GM18511 (cell line): ENCODE results near the gene RTN4RL2.
A peak's percentile ranks its signal among the peaks of the same experiment; 100 is the strongest.

Experiments
- ATAC-seq: cut with Tn5 transposase; IDR thresholded peaks from one replicate; pipeline ENCODE4 v1.9.1; 2021; ENCODE audit warnings: mild to moderate bottlenecking, moderate library complexity; ENCODE audit not compliant: unreplicated experiment

RTN4RL2 gene

GRCh38 chr11:57479911-57480310 lies 19.6 kb downstream of the RTN4RL2 start:
- no peak for ATAC-seq

DNA sequence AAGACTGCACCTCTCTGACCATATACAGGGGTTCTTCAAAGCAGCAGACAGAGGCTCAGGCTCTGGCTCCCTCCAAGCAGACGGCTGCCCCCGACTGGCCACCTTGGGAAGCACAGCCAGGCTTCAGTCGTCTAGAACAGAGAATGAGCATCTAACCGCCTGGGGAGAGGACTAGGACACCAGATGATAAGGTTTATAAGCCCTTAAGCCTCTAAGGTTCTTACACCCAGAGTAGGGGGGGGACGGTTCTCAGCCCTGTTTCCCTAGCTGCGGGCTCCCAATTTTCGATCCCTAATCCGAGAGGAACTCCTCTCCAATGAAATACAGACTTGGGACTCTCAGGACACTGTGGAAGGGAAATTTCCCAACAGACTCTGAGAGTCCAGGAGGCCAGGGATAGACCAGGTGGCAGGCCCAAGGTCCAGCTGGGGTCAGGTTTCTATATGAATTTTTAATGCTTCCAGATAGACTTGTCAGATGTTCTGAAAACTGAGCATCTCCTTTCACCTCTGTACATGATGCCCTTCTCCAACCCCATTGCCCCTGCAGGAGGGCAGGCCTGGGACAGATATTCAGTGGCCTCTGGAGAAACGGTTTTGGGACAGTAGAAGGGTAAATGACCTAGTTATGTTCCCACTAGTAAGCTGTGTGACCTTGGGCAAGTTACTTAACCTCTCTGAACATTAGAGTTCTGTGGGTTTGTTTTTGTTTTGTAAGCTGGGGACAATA lies 20.2 kb downstream of the RTN4RL2 start:
- ATAC-seq, result peak; percentile 19

- ATAC-seq, result no peak
These were observed 21.0 kb downstream of the RTN4RL2 start for GRCh38 chr11:57481315-57481714.

DNA sequence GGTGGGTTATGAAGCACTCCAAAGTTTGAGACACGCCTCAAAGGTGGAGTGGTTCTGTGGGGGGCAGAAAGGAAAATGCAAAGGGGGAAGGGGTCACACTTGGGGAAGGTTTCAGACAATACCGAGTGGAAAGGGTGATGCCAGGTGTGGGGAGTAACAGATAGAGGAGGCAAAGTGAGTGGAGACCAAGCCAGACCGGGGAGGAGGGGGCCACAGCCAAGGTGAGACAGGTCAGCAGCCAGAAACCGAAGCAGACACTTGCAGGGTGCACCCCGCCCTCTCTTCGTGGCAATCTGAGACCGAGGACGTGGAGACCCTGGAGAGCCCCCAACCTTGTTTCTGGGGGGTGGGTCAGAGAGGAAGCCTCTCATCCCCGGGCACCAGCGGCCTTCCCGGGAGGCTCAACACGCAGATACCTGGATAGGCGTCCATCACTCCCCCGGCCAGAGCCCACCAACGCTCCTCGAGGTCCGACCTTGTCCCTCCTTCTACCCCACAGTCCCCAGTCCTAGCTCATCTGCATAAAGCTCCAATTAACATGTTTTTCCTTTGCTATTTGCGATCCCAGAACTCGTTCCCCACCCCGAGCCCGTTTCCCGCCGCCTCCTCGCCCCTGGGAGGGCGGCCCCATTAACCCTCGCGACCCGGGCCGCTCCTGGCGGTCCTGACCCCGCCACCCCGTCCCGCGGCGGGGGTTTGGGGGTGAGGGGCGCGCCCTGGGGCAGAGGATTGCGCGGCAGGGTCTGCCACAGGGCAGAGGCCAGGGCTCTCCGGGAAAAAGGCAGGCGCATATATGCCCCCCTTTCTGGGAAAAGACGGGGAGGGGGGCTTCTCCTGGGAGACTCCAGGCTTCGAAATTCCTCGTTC lies 21.8 kb downstream of the RTN4RL2 start:
- ATAC-seq, result no peak

DNA sequence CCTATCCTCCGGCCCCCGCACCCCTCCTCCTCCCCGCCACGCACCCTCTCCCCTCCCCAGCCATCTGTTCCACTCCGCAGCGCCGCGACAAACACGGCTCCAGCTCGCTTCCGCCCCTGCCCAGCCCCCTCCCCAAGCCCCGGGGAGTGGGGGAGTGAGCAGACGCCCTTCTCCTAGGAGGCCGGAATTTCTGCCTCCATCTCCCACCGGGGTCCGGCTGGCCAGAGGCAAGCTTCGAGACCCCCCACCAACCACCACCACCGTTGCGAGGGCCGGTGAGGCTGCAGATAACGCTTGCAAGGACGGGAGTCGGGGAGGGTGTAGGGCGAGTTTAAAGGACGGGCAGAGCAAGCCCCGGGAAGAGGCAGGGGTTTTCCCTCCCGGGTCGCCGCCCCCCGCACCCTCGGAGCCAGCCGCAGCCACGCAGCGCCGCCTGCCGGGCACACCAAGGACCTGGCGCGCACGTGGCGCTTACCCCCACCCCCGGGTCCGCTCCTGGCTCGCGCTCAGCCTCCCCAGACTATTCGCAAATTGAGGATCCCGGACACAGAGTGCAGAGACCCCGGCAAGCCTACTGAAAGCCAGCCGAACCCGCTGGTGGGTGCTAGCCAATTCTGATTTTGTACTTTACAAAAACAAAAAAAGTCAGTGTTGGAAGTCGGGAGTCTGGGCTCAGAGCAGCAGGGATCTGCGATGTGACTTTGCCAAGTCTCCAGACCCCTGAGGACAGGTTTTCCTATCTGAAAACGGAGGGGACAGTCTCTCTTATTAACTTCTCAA lies 22.6 kb downstream of the RTN4RL2 start:
- ATAC-seq, result peak; percentile 52

GRCh38 chr11:57483562-57483918 lies 23.2 kb downstream of the RTN4RL2 start:
- no peak for ATAC-seq

DNA sequence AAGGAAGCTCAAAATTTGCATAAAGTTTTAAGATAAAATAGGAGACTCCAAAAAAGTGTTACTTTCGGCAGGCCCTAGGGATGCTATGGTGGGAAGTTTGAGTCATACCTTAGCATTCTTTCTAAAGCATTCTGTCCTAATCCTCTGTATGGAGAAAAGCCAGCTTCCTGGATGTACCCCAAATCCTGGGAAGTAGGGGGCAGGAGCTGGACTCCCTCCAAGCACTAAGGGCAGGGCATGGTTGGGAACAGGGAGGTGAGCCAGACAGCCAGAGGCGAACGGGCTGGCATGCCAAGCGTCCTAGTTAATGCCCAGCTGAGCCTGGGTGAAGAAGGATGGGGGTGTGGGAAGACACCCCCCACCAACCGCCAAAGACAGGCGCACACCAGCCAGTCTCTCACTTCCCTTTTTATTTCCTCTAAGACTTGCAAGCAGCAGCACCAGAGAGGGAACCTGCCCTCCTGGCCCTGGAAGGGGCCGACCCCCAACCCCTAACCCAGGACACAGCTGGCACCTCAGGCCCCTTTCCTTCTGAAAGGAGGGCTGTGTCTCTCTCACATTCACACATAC lies 23.9 kb downstream of the RTN4RL2 start:
- ATAC-seq, result peak; percentile 79

- no peak for ATAC-seq
These were observed 25.1 kb downstream of the RTN4RL2 start for GRCh38 chr11:57485217-57485990.

DNA sequence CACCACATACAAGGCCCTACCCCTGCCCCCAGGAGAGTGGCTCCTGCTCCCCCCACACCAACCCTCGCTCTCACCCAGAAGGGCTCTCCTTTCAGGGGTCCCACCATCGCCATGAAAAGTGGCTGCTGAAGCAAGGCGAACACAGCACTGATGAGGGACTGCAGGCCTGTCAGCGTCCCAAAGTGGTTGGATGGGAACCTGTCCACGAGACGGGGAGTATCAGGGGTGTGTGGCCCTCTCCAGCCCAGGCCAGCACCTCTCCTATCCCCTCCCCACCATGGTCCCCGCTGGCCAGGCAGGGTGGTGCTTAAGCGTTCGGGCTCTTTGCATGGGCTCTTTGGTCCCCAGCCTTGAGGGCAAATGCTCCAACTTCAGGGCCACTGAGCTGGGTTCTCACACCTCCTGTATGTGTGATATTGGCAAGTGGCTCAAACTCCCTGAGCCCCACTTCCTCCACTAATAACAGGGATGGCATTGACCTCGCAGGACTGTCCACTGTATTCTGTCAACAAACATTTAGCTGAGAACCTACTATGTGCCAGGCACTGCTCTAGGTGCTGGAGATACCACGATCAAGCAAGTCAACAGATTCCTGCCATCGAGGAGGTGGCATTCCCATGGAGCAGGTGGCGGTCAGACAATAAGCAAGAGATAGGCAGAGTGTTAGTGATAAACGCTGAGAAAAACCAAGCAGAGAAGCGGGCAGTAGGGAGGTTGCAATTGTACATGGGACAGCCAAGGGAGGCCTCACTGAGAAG lies 26.9 kb downstream of the RTN4RL2 start:
- ATAC-seq, result no peak

DNA sequence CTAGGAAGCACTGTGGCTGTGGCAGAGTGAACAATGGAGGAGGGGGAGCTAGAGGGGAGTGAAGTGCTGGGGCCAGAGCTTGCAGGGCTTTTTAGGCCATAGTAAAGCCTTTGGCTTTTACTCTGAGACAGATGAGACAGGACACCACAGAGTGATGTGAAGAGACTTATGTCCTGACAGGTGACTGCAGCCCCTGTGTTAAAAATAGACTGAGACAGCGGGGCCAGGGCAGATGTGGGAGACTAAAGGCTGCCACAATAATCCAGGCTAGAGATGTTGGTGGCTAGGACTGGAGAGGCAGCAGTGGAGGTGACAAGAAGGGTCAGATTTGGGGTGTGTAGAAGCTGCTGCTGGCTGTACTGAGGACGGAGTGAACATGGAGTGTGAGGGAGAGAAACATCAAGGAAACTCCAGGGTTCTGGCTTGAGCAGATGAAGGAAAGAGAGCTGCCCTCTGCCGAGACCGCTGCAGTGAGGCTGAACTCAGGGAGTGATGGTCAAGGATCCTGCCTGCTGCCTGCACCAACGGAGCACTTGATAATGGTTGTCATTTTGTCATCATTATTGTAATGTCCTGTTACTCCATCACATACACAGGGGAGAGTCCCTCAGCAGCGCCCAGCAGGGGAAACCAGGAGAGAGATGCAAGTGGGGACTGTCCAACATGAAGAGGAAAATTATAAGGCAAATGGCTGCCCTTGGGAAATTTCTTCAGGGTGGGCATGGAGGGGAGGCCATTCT lies 27.8 kb downstream of the RTN4RL2 start:
- no peak for ATAC-seq

GRCh38 chr11:57490456-57491248 lies 30.3 kb downstream of the RTN4RL2 start:
- ATAC-seq, result no peak

DNA sequence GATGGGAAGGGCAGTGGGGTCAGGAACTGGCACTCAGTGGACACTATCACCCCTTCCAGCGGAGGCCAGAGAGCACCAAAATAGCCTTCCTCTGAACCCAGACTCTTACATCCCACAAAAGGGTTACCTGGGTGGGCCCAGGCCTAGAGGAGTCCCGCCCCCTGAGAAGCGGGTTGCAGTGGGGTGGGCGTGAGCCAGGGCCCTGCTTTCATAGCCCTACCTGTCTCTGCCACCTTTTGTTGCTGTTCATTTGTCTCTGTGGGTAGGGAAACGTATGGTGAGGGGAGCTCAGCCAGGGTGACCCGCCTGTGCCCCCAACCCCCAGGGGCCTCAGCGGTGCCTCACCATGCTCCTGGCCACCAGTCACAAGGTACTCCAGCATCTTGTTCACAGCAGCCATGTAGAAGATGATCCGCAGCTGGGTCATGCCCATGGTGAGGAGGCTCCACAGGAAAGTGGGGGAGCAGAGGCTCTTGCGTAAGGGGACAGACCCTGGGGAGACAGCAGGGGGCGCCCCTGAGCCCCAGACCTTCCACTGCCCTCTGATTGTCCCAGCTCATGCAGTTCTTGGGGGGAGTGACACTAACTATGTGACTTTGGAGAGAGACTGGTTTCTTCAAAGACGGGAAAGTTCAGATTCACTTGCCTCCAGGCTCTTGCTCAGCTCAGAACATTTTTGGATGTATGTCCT lies 31.2 kb downstream of the RTN4RL2 start:
- ATAC-seq, result no peak

DNA sequence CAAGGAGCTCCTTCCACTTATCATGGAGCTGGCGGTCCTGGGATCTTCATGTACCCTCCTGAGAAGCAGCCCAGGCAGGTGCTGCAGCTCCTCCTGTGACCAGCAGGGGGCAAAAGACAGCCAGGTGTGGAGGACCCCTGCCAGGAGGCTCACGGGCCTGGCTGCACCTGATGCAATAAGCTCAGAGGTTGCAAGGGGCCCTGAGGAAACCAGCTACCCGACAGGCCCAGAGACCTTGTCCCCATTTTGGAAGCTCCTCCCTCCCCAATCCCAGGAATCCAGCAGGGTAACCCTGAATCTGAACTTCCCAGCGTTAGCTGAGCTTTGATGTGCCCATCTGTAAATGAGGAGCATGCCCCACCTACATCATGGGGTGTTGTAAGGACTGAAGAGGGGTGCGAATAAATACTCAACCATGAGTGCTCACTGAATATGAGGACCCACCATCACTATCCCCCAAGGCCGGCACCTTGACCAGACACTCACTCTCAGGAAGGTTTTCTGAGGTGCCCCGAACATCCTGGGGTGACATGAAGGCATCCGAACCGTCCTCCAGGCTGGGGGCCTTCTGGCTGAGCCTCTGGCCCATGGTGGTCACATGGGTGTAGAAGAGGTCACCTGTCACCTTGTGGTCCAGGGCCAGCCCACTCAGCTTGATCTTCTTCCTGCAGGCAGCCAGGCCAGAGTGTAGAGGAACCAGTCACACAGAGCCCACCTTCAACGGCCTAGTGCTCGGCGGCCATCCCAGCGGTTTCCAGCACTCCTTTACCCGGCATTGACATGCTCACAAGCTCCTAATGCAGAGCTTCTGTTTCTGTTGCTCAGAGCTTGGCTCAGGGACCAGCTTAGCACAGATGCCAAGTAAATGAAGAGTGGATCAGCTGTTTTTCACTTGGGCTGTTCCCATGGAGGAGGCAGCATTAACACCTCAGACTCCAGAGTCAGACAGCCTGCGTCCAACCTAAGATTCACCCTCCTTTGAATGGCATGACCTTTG lies 33.5 kb downstream of the RTN4RL2 start:
- peak; percentile 92 for ATAC-seq

DNA sequence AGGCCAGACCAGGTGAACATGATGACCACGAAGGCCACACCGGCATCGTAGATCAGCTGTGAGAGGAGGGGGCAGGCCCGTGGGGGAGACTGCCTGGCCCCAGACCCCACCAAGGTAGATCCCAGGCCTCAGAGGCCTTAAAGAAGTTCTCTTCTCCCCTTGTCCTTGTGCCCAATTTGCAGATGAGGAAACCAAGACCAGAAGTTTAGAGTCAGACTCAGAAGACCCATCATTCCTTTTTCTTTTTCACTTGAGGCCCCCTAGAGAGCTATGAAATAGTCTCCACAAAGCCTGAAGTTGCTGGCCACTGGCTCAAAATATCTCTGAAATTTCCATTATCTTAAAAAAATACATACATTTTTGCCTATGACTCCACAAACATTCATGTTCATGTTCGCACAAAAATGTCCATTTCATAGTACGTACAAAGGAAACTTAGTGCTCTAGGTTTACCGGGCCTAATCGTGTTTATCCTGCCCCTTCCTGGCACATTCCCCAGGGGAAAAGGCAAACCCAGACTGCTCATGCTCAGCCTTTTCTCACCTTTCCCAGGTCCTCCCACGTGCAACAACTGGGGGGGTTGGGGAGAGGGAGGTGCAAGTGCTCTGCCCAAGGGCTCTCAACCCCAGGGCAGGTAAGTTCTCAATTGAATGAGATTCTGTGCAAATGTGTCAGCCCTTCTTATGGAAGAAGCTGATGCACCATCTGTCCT lies 35.9 kb downstream of the RTN4RL2 start:
- no peak for ATAC-seq

GRCh38 chr11:57497303-57498247 lies 37.2 kb downstream of the RTN4RL2 start:
- ATAC-seq, result no peak
